ENCODE results near the gene CEP295NL. TPM values are rescaled to one million over a fixed set of nuclear protein-coding genes. Genes with fewer than 3 reads are reported as not detected.

CEP295NL gene
- polyA plus RNA-seq, 2 of the 4 experiments (the other 2 are of a cell fraction), result 0.10 to 0.13 TPM

DNA sequence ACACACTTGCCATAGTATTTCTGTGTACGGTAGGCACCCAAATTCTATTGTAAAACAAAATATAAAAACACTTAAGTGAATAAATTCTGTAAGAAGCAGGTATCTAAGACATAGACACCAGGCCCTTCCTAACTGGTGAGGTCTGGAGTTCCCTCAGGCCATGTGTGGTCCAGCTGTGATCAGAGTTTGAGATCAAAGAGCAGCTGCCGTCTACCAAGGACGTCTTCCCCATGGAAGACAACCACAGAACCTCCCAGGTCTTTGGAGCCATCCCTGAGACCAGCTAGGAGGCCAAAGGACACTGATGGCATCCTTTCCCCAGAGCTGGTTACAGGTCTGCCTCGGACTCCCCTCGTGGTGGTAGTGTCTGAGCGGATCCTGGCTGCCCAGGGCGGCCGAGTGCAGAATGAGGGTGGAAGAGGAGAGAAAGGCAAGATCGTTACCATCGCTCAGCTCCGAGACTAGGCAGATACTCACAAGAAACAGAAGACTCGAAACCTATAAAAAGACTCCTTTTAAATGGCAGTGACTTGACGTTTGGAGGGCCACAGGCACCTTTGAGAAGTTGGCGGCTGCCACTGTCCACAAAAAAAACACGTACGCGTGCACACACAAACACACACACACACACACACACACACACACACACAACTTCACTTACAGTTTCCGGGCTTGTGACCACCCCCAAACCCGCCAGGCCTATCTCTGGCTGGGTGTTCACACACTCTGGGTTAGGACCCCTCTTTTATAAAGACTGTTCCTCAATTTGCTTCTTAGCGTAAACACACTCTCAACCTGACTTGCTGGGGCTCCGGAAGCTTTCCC, 14.7 kb upstream of the CEP295NL start:
- H3K9me3 ChIP-seq, result no peaks in the 10 kb centered on the region
- ChIA-PET POLR2A (no interaction called here), CTCF (interaction anchor here (0.7 to 4.1 kb wide), 7 partner anchors 10 to 165 kb away, joined by 3 to 27 read pairs (median 3); no protein-coding TSS in a partner anchor)
- peak overlapping the region; percentile 24 to 32; a peak in 3 of 6 replicates for H3K27ac ChIP-seq
- no peak overlapping the region for H3K4me2 ChIP-seq
- DNase-seq (ENCODE audit: low read depth in 1 of 2, low spot score in 1 of 2), result no peak
- WGBS (ENCODE audit: missing lambda C conversion rate), result 90% methylated on average over 21 of the region's 21 CpGs
- TF ChIP-seq JUN (IDR thresholded peaks at IDR 0.05) (no peak), PHF8 (IDR thresholded peaks at IDR 0.05; ENCODE audit: borderline replicate concordance, low read depth) (no peak), JUNB (IDR thresholded peaks at IDR 0.05) (no peak), HOXB5 (CRISPR knock-in tag; IDR thresholded peaks at IDR 0.05) (no peak), KDM5A (IDR thresholded peaks at IDR 0.05) (no peak), NR3C1 (IDR thresholded peaks at IDR 0.05) (no peak), GATA3 (IDR thresholded peaks at IDR 0.05; ENCODE audit: borderline replicate concordance) (no peak), ZNF302 (CRISPR knock-in tag; IDR thresholded peaks at IDR 0.05) (no peak), CEBPB (IDR thresholded peaks at IDR 0.05) (no peak), FOXS1 (CRISPR knock-in tag; IDR thresholded peaks at IDR 0.05) (no peak)
- TF ChIP-seq, protein P1, sequence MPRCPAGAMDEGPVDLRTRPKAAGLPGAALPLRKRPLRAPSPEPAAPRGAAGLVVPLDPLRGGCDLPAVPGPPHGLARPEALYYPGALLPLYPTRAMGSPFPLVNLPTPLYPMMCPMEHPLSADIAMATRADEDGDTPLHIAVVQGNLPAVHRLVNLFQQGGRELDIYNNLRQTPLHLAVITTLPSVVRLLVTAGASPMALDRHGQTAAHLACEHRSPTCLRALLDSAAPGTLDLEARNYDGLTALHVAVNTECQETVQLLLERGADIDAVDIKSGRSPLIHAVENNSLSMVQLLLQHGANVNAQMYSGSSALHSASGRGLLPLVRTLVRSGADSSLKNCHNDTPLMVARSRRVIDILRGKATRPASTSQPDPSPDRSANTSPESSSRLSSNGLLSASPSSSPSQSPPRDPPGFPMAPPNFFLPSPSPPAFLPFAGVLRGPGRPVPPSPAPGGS (IDR thresholded peaks at IDR 0.05), result no peak
- TF ChIP-seq, protein P2, sequence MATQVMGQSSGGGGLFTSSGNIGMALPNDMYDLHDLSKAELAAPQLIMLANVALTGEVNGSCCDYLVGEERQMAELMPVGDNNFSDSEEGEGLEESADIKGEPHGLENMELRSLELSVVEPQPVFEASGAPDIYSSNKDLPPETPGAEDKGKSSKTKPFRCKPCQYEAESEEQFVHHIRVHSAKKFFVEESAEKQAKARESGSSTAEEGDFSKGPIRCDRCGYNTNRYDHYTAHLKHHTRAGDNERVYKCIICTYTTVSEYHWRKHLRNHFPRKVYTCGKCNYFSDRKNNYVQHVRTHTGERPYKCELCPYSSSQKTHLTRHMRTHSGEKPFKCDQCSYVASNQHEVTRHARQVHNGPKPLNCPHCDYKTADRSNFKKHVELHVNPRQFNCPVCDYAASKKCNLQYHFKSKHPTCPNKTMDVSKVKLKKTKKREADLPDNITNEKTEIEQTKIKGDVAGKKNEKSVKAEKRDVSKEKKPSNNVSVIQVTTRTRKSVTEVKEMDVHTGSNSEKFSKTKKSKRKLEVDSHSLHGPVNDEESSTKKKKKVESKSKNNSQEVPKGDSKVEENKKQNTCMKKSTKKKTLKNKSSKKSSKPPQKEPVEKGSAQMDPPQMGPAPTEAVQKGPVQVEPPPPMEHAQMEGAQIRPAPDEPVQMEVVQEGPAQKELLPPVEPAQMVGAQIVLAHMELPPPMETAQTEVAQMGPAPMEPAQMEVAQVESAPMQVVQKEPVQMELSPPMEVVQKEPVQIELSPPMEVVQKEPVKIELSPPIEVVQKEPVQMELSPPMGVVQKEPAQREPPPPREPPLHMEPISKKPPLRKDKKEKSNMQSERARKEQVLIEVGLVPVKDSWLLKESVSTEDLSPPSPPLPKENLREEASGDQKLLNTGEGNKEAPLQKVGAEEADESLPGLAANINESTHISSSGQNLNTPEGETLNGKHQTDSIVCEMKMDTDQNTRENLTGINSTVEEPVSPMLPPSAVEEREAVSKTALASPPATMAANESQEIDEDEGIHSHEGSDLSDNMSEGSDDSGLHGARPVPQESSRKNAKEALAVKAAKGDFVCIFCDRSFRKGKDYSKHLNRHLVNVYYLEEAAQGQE (IDR thresholded peaks at IDR 0.05), result no peak
- TF ChIP-seq, protein P3, sequence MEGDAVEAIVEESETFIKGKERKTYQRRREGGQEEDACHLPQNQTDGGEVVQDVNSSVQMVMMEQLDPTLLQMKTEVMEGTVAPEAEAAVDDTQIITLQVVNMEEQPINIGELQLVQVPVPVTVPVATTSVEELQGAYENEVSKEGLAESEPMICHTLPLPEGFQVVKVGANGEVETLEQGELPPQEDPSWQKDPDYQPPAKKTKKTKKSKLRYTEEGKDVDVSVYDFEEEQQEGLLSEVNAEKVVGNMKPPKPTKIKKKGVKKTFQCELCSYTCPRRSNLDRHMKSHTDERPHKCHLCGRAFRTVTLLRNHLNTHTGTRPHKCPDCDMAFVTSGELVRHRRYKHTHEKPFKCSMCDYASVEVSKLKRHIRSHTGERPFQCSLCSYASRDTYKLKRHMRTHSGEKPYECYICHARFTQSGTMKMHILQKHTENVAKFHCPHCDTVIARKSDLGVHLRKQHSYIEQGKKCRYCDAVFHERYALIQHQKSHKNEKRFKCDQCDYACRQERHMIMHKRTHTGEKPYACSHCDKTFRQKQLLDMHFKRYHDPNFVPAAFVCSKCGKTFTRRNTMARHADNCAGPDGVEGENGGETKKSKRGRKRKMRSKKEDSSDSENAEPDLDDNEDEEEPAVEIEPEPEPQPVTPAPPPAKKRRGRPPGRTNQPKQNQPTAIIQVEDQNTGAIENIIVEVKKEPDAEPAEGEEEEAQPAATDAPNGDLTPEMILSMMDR (IDR thresholded peaks at IDR 0.05), result no peak
- H3K4me3 ChIP-seq, result no peak overlapping the region
- no peak for FAIRE-seq
- peaks cover 61% of the 10 kb centered on the region for H3K4me1 ChIP-seq
- no peak for ATAC-seq

DNA sequence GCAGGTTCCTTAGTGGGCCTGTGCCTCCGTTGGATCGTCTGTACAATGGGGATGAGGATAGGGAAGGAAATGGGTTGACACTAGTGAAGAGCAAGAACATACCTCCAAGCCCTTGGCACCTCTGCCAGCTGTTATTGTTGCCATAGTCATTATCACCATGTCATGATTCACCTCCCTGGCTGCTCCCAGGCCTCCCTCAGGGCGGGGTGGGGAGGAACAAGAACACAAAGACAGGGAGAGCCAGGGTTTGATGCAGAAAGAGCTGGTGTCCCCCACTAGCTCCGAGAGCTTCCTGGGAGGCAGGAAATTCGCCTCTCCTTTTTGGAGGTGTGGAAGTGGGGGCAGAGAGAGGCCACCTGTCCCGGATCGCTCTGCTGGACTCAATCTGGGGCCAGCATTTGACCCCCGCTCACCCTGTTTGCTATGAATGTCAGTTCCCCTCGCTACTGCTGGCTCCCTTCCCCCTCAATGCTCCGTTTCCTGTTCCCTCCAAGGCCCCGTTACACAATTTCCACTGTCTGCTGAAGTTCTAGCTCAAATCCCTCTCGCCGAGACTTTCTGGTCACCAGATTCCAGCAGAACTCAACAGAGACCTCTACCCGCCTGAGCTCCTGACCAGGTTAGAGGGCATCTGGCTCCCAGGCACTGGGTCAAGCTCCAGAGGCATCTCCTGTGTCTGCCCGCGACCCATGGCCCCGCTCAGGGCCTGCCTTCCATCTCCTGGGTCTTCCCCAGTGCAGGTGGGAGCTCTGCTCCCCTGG, 13.1 kb upstream of the CEP295NL start:
- POLR2A ChIA-PET, result no interaction called here
- peak overlapping the region; percentile 73 to 77 for H3K27ac ChIP-seq
- TF ChIP-seq CEBPB (IDR thresholded peaks at IDR 0.05) (peak in 1 of 2 experiments; percentile 50; a peak in 2 of 4 replicates), POLR2A (IDR thresholded peaks at IDR 0.05; ENCODE audit: low read length) (no peak), GATA3 (IDR thresholded peaks at IDR 0.05; ENCODE audit: borderline replicate concordance) (peak; percentile 42), FOSL2 (IDR thresholded peaks at IDR 0.05) (no peak), FOSL2 (CRISPR knock-in tag; IDR thresholded peaks at IDR 0.05) (peak; percentile 53; the same call in 1 of the 2 replicates)
- TF ChIP-seq, protein P4, sequence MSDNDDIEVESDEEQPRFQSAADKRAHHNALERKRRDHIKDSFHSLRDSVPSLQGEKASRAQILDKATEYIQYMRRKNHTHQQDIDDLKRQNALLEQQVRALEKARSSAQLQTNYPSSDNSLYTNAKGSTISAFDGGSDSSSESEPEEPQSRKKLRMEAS (IDR thresholded peaks at IDR 0.05), result 0 out of 2 replicates have a peak, but pooled peaks have one; percentile 27
- TF ChIP-seq, protein P5, sequence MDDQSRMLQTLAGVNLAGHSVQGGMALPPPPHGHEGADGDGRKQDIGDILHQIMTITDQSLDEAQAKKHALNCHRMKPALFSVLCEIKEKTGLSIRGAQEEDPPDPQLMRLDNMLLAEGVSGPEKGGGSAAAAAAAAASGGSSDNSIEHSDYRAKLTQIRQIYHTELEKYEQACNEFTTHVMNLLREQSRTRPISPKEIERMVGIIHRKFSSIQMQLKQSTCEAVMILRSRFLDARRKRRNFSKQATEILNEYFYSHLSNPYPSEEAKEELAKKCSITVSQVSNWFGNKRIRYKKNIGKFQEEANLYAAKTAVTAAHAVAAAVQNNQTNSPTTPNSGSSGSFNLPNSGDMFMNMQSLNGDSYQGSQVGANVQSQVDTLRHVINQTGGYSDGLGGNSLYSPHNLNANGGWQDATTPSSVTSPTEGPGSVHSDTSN (IDR thresholded peaks at IDR 0.05), result no peak
- DNase-seq (ENCODE audit: low read depth in 1 of 2, low spot score in 1 of 2) (peak; percentile 50 to 74), ATAC-seq (peak; percentile 66 to 72), FAIRE-seq (no peak)
- peak overlapping the region; percentile 70 for H3K4me2 ChIP-seq
- H3K4me3 ChIP-seq, result 0 out of 3 replicates have a peak overlapping the region, but pooled peaks have one; percentile 16
- H3K9me3 ChIP-seq, result no peaks in the 10 kb centered on the region
- 73% methylated on average over 17 of the region's 17 CpGs for WGBS (ENCODE audit: missing lambda C conversion rate)
- CTCF ChIA-PET, result interaction anchor here (1.2 to 4.1 kb wide), 8 partner anchors 12 to 77 kb away, joined by 3 to 27 read pairs (median 5); no protein-coding TSS in a partner anchor
- peaks cover 49% of the 10 kb centered on the region for H3K4me1 ChIP-seq

Measured in A549 (cell line).